Neuronal stem cell (in vitro differentiated cells): Measurements from ENCODE around the gene EMILIN1.

Experiments
- DNase-seq: peaks from one replicate; pipeline ENCODE4 v3.0.0-alpha.2; 2013; ENCODE audit warnings: low spot score
- H2AFZ ChIP-seq: one replicate; pipeline ENCODE4 v1.6.1; 2013; ENCODE audit warnings: mild to moderate bottlenecking, low read length, inconsistent platforms
- H2AK5ac ChIP-seq: 2 replicates; pipeline ENCODE4 v1.6.1; 2013; ENCODE audit warnings: low read depth, mild to moderate bottlenecking, inconsistent platforms, low read length, moderate library complexity, mixed read lengths
- H2BK120ac ChIP-seq: 2 replicates; pipeline ENCODE4 v1.6.1; 2013; ENCODE audit warnings: low read depth, mild to moderate bottlenecking, inconsistent platforms, low read length, moderate library complexity, mixed read lengths
- H2BK12ac ChIP-seq: one replicate; pipeline ENCODE4 v1.6.1; 2013; ENCODE audit warnings: low read length, inconsistent platforms
- H2BK15ac ChIP-seq: 2 replicates; pipeline ENCODE4 v1.6.1; 2013; ENCODE audit warnings: mild to moderate bottlenecking, low read length, inconsistent platforms, mixed read lengths
- H2BK5ac ChIP-seq: one replicate; pipeline ENCODE4 v1.6.1; 2013; ENCODE audit warnings: inconsistent platforms, mild to moderate bottlenecking, low read length, moderate library complexity
- H3K14ac ChIP-seq: one replicate; pipeline ENCODE4 v1.6.1; 2013; ENCODE audit warnings: low read length, inconsistent platforms
- H3K18ac ChIP-seq: 2 replicates; pipeline ENCODE4 v1.6.1; 2013; ENCODE audit warnings: low read length, inconsistent platforms
- H3K23ac ChIP-seq: 2 replicates; pipeline ENCODE4 v1.6.1; 2013; ENCODE audit warnings: low read depth, mild to moderate bottlenecking, mixed read lengths, low read length, inconsistent platforms; ENCODE audit not compliant: poor library complexity
- H3K27ac ChIP-seq: replicated peaks from 3 replicates; pipeline ENCODE4 v1.5.1; 2013; ENCODE audit warnings: low read length, inconsistent platforms
- H3K27me3 ChIP-seq, 3 experiments: 2 replicates each; pipeline ENCODE4 v1.6.1; 2013; ENCODE audit warnings: low read length in 3 of 3, mild to moderate bottlenecking in 2 of 3, inconsistent platforms in 1 of 3, low read depth in 1 of 3, mixed read lengths in 1 of 3, moderate library complexity in 1 of 3; ENCODE audit not compliant: control insufficient read depth in 3 of 3, insufficient read depth in 3 of 3
- H3K36me3 ChIP-seq, 2 donors: replicated peaks in 1 of 2; 2 replicates each; pipeline ENCODE4 v1.6.1; 2013; ENCODE audit warnings: low read length in 2 of 2; ENCODE audit not compliant: control insufficient read depth in 2 of 2, insufficient read depth in 2 of 2
- H3K4ac ChIP-seq: 2 replicates; pipeline ENCODE4 v1.6.1; 2013; ENCODE audit warnings: inconsistent platforms, mild to moderate bottlenecking, low read length, moderate library complexity
- H3K4me1 ChIP-seq, 2 donors: 1 replicate in 1 of 2; 2 replicates in 1 of 2; pipeline ENCODE4 v1.6.1; 2013; ENCODE audit warnings: low read length in 2 of 2, low read depth in 1 of 2; ENCODE audit not compliant: control insufficient read depth in 2 of 2, insufficient read depth in 1 of 2
- H3K4me2 ChIP-seq: one replicate; pipeline ENCODE4 v1.6.1; 2013; ENCODE audit warnings: mild to moderate bottlenecking, low read length, inconsistent platforms; ENCODE audit not compliant: insufficient read depth, poor library complexity, severe bottlenecking
- H3K4me3 ChIP-seq, 2 donors: 2 replicates each; pipeline ENCODE4 v1.5.1; 2013; ENCODE audit warnings: low read length in 2 of 2, mild to moderate bottlenecking in 2 of 2, inconsistent platforms in 1 of 2, moderate library complexity in 1 of 2
- H3K79me1 ChIP-seq: one replicate; pipeline ENCODE4 v1.6.1; 2013; ENCODE audit warnings: low read depth, mild to moderate bottlenecking, inconsistent platforms, low read length, moderate library complexity
- H3K9ac ChIP-seq: one replicate; pipeline ENCODE4 v1.6.1; 2013; ENCODE audit warnings: mild to moderate bottlenecking, low read depth, low read length, inconsistent platforms; ENCODE audit not compliant: poor library complexity
- H3K9me3 ChIP-seq, 2 donors: replicated peaks in 1 of 2; 2 replicates each; pipeline versions ENCODE3 to v1.6.1; 2013; ENCODE audit warnings: low read length in 2 of 2, mild to moderate bottlenecking in 2 of 2, inconsistent platforms in 1 of 2, low read depth in 1 of 2, mixed read lengths in 1 of 2, moderate library complexity in 1 of 2; ENCODE audit not compliant: control insufficient read depth in 2 of 2, insufficient read depth in 1 of 2
- H4K8ac ChIP-seq: one replicate; pipeline ENCODE4 v1.6.1; 2013; ENCODE audit warnings: low read depth, mild to moderate bottlenecking, inconsistent platforms, low read length, moderate library complexity
- H4K91ac ChIP-seq: one replicate; pipeline ENCODE4 v1.6.1; 2013; ENCODE audit warnings: low read length, low read depth, mild to moderate bottlenecking, inconsistent platforms; ENCODE audit not compliant: poor library complexity
- WGBS, 2 donors: extraction: QIAGEN DNeasy Blood & Tissue Kit; methylation state at CpG; one replicate each; pipeline ENCODE4 v1.1.7; 2013; ENCODE audit warnings: missing lambda C conversion rate in 2 of 2, mixed read lengths in 1 of 2; ENCODE audit not compliant: insufficient read length in 2 of 2, insufficient replicate concordance in 1 of 2; ENCODE audit errors: extremely low coverage in 2 of 2; 5-methylcytosine and 5-hydroxymethylcytosine counted together

The EMILIN1 gene

GRCh38 chr2:27071990-27072830 lies 6.2 kb upstream of the EMILIN1 start:
- Histone ChIP-seq H3K27ac (peak overlapping the region; percentile 51), H2BK5ac (peak overlapping the region; percentile 89), H3K23ac (peak overlapping the region; percentile 95), H3K4me3 (peak overlapping the region; percentile 81 to 94), H4K8ac (no peak overlapping the region), H3K4me2 (peak overlapping the region; percentile 92), H3K4ac (no peak overlapping the region), H3K9me3 (no peaks in the 10 kb centered on the region), H4K91ac (no peak overlapping the region), H3K9ac (peak overlapping the region; percentile 90), H2AK5ac (peak overlapping the region; percentile 82), H2AFZ (peak overlapping the region; percentile 92), H2BK15ac (peak overlapping the region; percentile 13), H2BK120ac (peak overlapping the region; percentile 66), H3K36me3 (peaks cover 23 to 34% of the 10 kb centered on the region in 2 donors), H3K27me3 (no peaks in the 10 kb centered on the region), H3K4me1 (peaks cover 12 to 27% of the 10 kb centered on the region in 2 donors), H2BK12ac (no peak overlapping the region), H3K18ac (peak overlapping the region; percentile 95), H3K14ac (no peak overlapping the region), H3K79me1 (peaks cover 7% of the 10 kb centered on the region)
- DNase-seq = no peak
- no CpG with 5 or more reads among the region's 34 CpGs for WGBS, 2 donors

- Histone ChIP-seq H3K4me3 (peak overlapping the region in 1 of 2 donors; percentile 94), H2AK5ac (no peak overlapping the region), H3K27me3 (no peaks in the 10 kb centered on the region), H3K4me2 (peak overlapping the region; percentile 92), H3K79me1 (peaks cover 5% of the 10 kb centered on the region), H3K27ac (no peak overlapping the region), H4K8ac (no peak overlapping the region), H4K91ac (no peak overlapping the region), H3K4me1 (peaks cover 12 to 30% of the 10 kb centered on the region in 2 donors), H2AFZ (peak overlapping the region; percentile 92), H3K14ac (no peak overlapping the region), H3K4ac (no peak overlapping the region), H2BK5ac (peak overlapping the region; percentile 89), H3K9me3 (no peaks in the 10 kb centered on the region), H3K23ac (no peak overlapping the region), H2BK120ac (no peak overlapping the region), H3K9ac (no peak overlapping the region), H3K18ac (no peak overlapping the region), H2BK15ac (no peak overlapping the region), H3K36me3 (peaks cover 20 to 27% of the 10 kb centered on the region in 2 donors), H2BK12ac (no peak overlapping the region)
- no peak for DNase-seq
- WGBS, 2 donors = no CpG with 5 or more reads among the region's 5 CpGs
Measured at GRCh38 chr2:27072920-27073319, 5.5 kb upstream of the EMILIN1 start.

- H4K91ac ChIP-seq = no peak overlapping the region
- H2AFZ ChIP-seq = no peak overlapping the region
- H3K4ac ChIP-seq = no peak overlapping the region
- H3K4me3 ChIP-seq = no peak overlapping the region
- no peak overlapping the region for H3K9ac ChIP-seq
- no peak overlapping the region for H3K27ac ChIP-seq
- H3K14ac ChIP-seq = no peak overlapping the region
- no peak overlapping the region for H4K8ac ChIP-seq
- H3K23ac ChIP-seq = no peak overlapping the region
- WGBS, 2 donors = no CpG with 5 or more reads among the region's 2 CpGs
- H3K27me3 ChIP-seq = no peaks in the 10 kb centered on the region
- peaks cover 12 to 18% of the 10 kb centered on the region in 2 donors for H3K36me3 ChIP-seq
- H3K4me2 ChIP-seq = no peak overlapping the region
- H2AK5ac ChIP-seq = no peak overlapping the region
- H2BK5ac ChIP-seq = no peak overlapping the region
- no peak overlapping the region for H2BK15ac ChIP-seq
- peaks cover 5% of the 10 kb centered on the region for H3K79me1 ChIP-seq
- no peak overlapping the region for H2BK120ac ChIP-seq
- H3K18ac ChIP-seq = no peak overlapping the region
- H3K4me1 ChIP-seq = peaks cover 15 to 38% of the 10 kb centered on the region in 2 donors
- no peak for DNase-seq
- H2BK12ac ChIP-seq = no peak overlapping the region
- H3K9me3 ChIP-seq = no peaks in the 10 kb centered on the region
Measured at GRCh38 chr2:27073782-27074181, 4.6 kb upstream of the EMILIN1 start.

GRCh38 chr2:27074738-27075565 lies 3.5 kb upstream of the EMILIN1 start:
- no peak overlapping the region for H3K14ac ChIP-seq
- no peak overlapping the region for H3K4ac ChIP-seq
- no peak overlapping the region for H3K27ac ChIP-seq
- peaks cover 19 to 41% of the 10 kb centered on the region in 2 donors for H3K4me1 ChIP-seq
- no peak overlapping the region for H3K18ac ChIP-seq
- no peak overlapping the region for H2BK12ac ChIP-seq
- no peaks in the 10 kb centered on the region for H3K27me3 ChIP-seq
- peaks cover 5% of the 10 kb centered on the region for H3K79me1 ChIP-seq
- no peak overlapping the region for H3K9ac ChIP-seq
- H3K4me2 ChIP-seq = no peak overlapping the region
- peak overlapping the region; percentile 26 for H2AFZ ChIP-seq
- no peak overlapping the region for H2BK5ac ChIP-seq
- DNase-seq = no peak
- no peak overlapping the region for H2AK5ac ChIP-seq
- H3K23ac ChIP-seq = no peak overlapping the region
- H2BK15ac ChIP-seq = no peak overlapping the region
- H3K4me3 ChIP-seq = no peak overlapping the region
- H3K36me3 ChIP-seq = peaks cover under 1 to 7% of the 10 kb centered on the region in 2 donors
- no peaks in the 10 kb centered on the region for H3K9me3 ChIP-seq
- H4K91ac ChIP-seq = no peak overlapping the region
- no peak overlapping the region for H4K8ac ChIP-seq
- WGBS, 2 donors = no CpG with 5 or more reads among the region's 4 CpGs
- no peak overlapping the region for H2BK120ac ChIP-seq
